HS-27A (cell line): ENCODE results near the gene MANSC4.
"Not testable (repeated sequence)": the region's sequence is repeated elsewhere in the genome, so short reads cannot be mapped to it uniquely, and the experiment has no call there.

ENCODE experiments used
- DNase-seq: peaks from one replicate; pipeline ENCODE4 v3.0.0-alpha.2; 2012; ENCODE audit warnings: low read depth, missing footprints

Gene MANSC4

GRCh38 chr12:27751386-27752047 lies 28.5 kb downstream of the MANSC4 start:
- no peak for DNase-seq

GRCh38 chr12:27747111-27747820 lies 32.8 kb downstream of the MANSC4 start:
- DNase-seq: no peak

DNA sequence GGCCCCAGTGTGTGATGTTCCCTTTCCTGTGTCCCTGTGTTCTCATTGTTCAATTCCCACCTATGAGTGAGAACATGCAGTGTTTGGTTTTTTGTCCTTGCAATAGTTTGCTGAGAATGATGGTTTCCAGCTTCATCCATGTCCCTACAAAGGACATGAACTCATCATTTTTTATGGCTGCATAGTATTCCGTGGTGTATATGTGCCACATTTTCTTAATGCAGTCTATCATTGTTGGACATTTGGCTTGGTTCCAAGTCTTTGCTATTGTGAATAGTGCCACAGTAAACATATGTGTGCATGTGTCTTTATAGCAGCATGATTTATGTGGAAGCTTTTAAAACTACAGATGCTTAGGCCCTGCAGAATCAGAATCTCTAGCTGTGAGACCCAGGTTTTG lies 34.3 kb downstream of the MANSC4 start:
- not testable (repeated sequence) for DNase-seq

DNA sequence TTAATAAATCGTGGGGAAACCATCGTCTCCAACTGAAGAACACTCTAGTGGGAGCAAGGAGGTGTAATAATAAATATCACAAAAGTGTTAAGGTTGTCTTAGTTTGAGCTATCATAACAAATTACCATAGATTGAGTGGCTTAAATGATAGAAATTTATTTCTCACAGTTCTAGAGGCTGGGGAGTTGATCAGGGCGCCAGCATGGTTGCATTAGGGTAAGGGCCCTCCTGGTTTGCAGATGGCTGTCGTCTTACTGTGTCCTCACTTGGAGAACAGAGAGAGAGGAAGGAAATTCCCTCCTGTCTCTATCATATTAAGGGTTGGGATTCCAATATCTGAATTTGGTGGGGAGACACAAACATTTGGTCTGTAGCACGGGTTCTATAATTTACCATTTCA lies 36.4 kb downstream of the MANSC4 start:
- DNase-seq: no peak

DNA sequence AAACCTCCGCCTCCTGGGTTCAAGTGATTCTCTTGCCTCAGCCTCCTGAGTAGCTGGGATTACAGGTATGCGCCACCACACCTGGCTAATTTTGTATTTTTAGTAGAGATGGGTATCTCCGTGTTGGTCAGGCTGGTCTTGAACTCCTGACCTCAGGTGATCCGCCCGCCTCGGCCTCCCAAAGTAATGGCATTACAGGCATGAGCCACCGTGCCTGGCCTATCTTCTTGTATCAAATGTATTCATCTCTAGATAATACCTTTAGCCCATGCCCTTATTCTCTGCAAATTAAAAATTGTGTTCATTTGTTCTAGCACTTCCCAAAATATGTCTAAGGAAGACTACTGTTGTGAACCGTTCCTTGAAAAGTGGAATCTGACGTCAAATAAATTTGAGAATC lies 45.7 kb downstream of the MANSC4 start:
- DNase-seq: not testable (repeated sequence)

DNA sequence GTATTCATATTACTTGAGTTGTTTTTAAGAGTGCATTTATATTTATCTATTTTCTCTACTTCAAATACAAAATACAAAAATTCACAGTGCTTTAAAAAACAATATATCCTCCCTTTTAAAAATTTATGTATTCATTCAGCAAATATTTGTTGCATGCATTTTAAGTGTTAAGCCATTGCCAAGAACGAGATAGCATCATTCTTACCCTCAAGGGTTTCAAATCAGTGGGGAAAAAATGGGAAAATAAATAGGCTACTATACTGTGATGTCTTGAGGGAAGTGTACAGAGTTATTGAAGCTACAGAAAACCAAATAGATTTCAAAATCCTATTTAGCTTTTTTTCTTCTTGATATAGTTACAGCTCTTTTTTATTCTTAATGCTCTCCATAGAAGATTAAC lies 46.2 kb downstream of the MANSC4 start:
- no peak for DNase-seq

- peak; percentile 31 for DNase-seq
Measured at GRCh38 chr12:27733052-27733656, 46.9 kb downstream of the MANSC4 start.

DNA sequence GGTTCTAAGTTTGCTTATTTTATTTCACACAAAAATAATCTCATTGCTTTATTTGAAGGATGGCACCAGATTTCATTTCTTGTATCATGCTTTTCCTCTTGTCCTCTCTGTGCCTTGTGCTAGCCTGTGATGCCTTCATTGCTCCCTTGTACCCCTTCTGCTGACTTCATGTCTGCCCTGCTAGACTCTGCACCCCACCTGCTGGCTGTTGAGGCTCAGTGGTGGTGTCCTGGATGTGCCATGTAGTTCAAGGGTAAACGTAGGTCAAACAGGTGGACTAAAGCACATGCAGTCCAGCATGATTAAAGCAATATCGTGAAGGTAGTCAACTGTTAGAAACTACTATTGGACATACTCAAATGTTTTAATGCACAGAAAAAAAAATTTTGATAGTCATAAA lies 47.8 kb downstream of the MANSC4 start:
- no peak for DNase-seq

GRCh38 chr12:27730097-27730588 lies 49.9 kb downstream of the MANSC4 start:
- DNase-seq: no peak

- no peak for DNase-seq
Measured at GRCh38 chr12:27723212-27723611, 56.8 kb downstream of the MANSC4 start.
